ENCODE data around the gene PLXDC2. TPM values are rescaled to one million over a fixed set of nuclear protein-coding genes. Genes with fewer than 3 reads are reported as not detected.

The PLXDC2 gene
- polyA plus RNA-seq, 1 of the 3 experiments (the other 2 are of a cell fraction) = 2.5 TPM

GRCh38 chr10:20020677-20021076 is 204.4 kb downstream of the PLXDC2 start:
- Histone ChIP-seq H3K27ac (ENCODE audit: low read depth in 2 of 2, low read length in 1 of 2) (no peak overlapping the region), H3K9ac (no peak overlapping the region), H3K79me2 (ENCODE audit: insufficient read depth) (no peaks in the 10 kb centered on the region), H4K20me1 (ENCODE audit: insufficient read depth) (no peaks in the 10 kb centered on the region), H3K4me2 (no peak overlapping the region), H3K9me2 (no peaks in the 10 kb centered on the region), H3K4me3 (ENCODE audit: low read depth in 2 of 2, low read length in 1 of 2) (no peak overlapping the region), H3K4me1 (ENCODE audit: control insufficient read depth in 1 of 2, insufficient read depth in 2 of 2, low read depth in 1 of 2, low read length in 1 of 2) (no peaks in the 10 kb centered on the region; a peak in 1 of 4 replicates), H2AFZ (ENCODE audit: low read depth) (no peak overlapping the region), H3F3A (replicated peaks; ENCODE audit: insufficient read depth) (no peaks in the 10 kb centered on the region), H3K27me3 (ENCODE audit: insufficient read depth) (no peaks in the 10 kb centered on the region), H3K36me3 (replicated peaks in 1 of 2; ENCODE audit: control insufficient read depth in 1 of 2, insufficient read depth in 2 of 2, low read length in 1 of 2) (no peaks in the 10 kb centered on the region), H3K9me3 (no peaks in the 10 kb centered on the region)
- WGBS (ENCODE audit: low lambda C conversion rate) = 51% methylated on average over 1 of the region's 1 CpG
- no peak for DNase-seq
- no peak for TF ChIP-seq SIN3A (IDR thresholded peaks at IDR 0.05; ENCODE audit: borderline replicate concordance, low read depth, low read length)
- no peak for TF ChIP-seq TAF1 (IDR thresholded peaks at IDR 0.05; ENCODE audit: borderline replicate concordance, low read depth, low read length)
- no peak for TF ChIP-seq MEF2A (IDR thresholded peaks at IDR 0.05; ENCODE audit: borderline replicate concordance, low read depth)
- no peak for TF ChIP-seq CHD2 (IDR thresholded peaks at IDR 0.05; ENCODE audit: low read length, partially characterized antibody)
- no peak for TF ChIP-seq FOXM1 (IDR thresholded peaks at IDR 0.05; ENCODE audit: low read depth)
- TF ChIP-seq NFIC (IDR thresholded peaks at IDR 0.05; ENCODE audit: borderline replicate concordance) = no peak
- no peak for TF ChIP-seq RFX5 (IDR thresholded peaks at IDR 0.05; ENCODE audit: low read length)
- TF ChIP-seq USF2 (IDR thresholded peaks at IDR 0.05; ENCODE audit: borderline replicate concordance, low read depth, low read length) = no peak
- TF ChIP-seq FOSL2 (IDR thresholded peaks at IDR 0.05; ENCODE audit: borderline replicate concordance, low read depth) = no peak
- TF ChIP-seq JUND (IDR thresholded peaks at IDR 0.05) = no peak
- no peak for TF ChIP-seq RAD21 (IDR thresholded peaks at IDR 0.05; ENCODE audit: low read length)
- TF ChIP-seq YY1 (IDR thresholded peaks at IDR 0.05; ENCODE audit: low read depth) = no peak
- TF ChIP-seq USF1 (IDR thresholded peaks at IDR 0.05; ENCODE audit: borderline replicate concordance, low read depth) = no peak
- TF ChIP-seq SMC3 (IDR thresholded peaks at IDR 0.05; ENCODE audit: low read depth, low read length) = no peak
- TF ChIP-seq REST (IDR thresholded peaks at IDR 0.05; ENCODE audit: low read depth, low read length) = no peak
- no peak for TF ChIP-seq RXRA (IDR thresholded peaks at IDR 0.05; ENCODE audit: borderline replicate concordance, low read depth)
- no peak for TF ChIP-seq TCF12 (IDR thresholded peaks at IDR 0.05)
- no peak for TF ChIP-seq TEAD4 (IDR thresholded peaks at IDR 0.05; ENCODE audit: borderline replicate concordance, insufficient read depth)
- TF ChIP-seq PBX3 (IDR thresholded peaks at IDR 0.05) = no peak
- no peak for TF ChIP-seq FOXJ3 (CRISPR knock-in tag; IDR thresholded peaks at IDR 0.05)
- ChIA-PET POLR2A (no interaction called here), CTCF (interaction anchor here (1.6 kb wide), 1 partner anchor 33 kb away, joined by 3 read pairs; no protein-coding TSS in a partner anchor)

Measured in SK-N-SH (cell line).